ENCODE results near the gene P3R3URF.
A peak's percentile ranks its signal among the peaks of the same experiment; 100 is the strongest.

Gene P3R3URF

GRCh38 chr1:46169811-46170454 is 6.4 kb downstream of the P3R3URF start:
- Histone ChIP-seq H3K4me3 (ENCODE audit: insufficient read depth, low read length, poor library complexity, severe bottlenecking) (no peak overlapping the region), H3K4me2 (ENCODE audit: low read depth, low read length, poor library complexity, severe bottlenecking) (no peak overlapping the region), H3K9me3 (ENCODE audit: insufficient read depth, low read length) (no peaks in the 10 kb centered on the region), H3F3A (ENCODE audit: insufficient read depth) (no peaks in the 10 kb centered on the region), H3K27me3 (ENCODE audit: low read length) (no peaks in the 10 kb centered on the region), H3K79me2 (ENCODE audit: insufficient read depth, low read length) (no peaks in the 10 kb centered on the region), H3K9me2 (replicated peaks; ENCODE audit: insufficient read depth, low read length) (no peaks in the 10 kb centered on the region), H2AFZ (ENCODE audit: low read depth, low read length, severe bottlenecking) (no peak overlapping the region), H3K27ac (ENCODE audit: low read depth, low read length) (no peak overlapping the region), H3K9ac (ENCODE audit: low read length) (no peak overlapping the region), H3K36me3 (ENCODE audit: low read length) (no peaks in the 10 kb centered on the region), H4K20me1 (ENCODE audit: low read depth, low read length) (no peaks in the 10 kb centered on the region)
- TF ChIP-seq CTCF (IDR thresholded peaks at IDR 0.05; ENCODE audit: insufficient read depth, low read length, poor library complexity, severe bottlenecking): no peak
- TF ChIP-seq EZH2phosphoT487 (conservative IDR thresholded peaks at IDR 0.05; ENCODE audit: low read length): no peak

DNA sequence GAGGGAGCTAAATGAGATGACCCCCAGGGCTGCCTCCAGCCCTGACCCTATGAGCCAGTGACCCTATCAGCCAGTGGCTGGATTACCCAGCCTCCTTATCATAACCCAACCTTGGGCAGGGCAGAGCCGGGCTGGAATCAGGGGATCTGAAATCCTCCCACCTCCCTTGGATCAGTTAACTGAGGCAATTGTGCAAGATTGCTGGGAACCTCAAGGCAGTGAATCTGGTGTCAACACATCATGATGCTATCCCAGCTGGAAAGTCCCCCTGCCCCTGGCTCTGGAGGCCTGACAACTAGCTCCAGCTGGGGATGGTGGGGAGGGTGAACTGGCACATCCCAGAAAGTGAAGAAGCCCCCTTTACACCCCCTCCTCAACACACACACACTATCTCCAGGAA is 7.8 kb downstream of the P3R3URF start:
- Histone ChIP-seq H3K9me2 (replicated peaks; ENCODE audit: insufficient read depth, low read length) (no peaks in the 10 kb centered on the region), H3F3A (ENCODE audit: insufficient read depth) (no peaks in the 10 kb centered on the region), H3K79me2 (ENCODE audit: insufficient read depth, low read length) (no peaks in the 10 kb centered on the region), H4K20me1 (ENCODE audit: low read depth, low read length) (no peaks in the 10 kb centered on the region), H3K4me3 (ENCODE audit: insufficient read depth, low read length, poor library complexity, severe bottlenecking) (no peak overlapping the region), H3K4me2 (ENCODE audit: low read depth, low read length, poor library complexity, severe bottlenecking) (no peak overlapping the region), H3K9ac (ENCODE audit: low read length) (no peak overlapping the region), H3K9me3 (ENCODE audit: insufficient read depth, low read length) (no peaks in the 10 kb centered on the region), H2AFZ (ENCODE audit: low read depth, low read length, severe bottlenecking) (no peak overlapping the region), H3K36me3 (ENCODE audit: low read length) (no peaks in the 10 kb centered on the region), H3K27ac (ENCODE audit: low read depth, low read length) (no peak overlapping the region), H3K27me3 (ENCODE audit: low read length) (no peaks in the 10 kb centered on the region)
- TF ChIP-seq CTCF (IDR thresholded peaks at IDR 0.05; ENCODE audit: insufficient read depth, low read length, poor library complexity, severe bottlenecking) (no peak), EZH2phosphoT487 (conservative IDR thresholded peaks at IDR 0.05; ENCODE audit: low read length) (no peak)

DNA sequence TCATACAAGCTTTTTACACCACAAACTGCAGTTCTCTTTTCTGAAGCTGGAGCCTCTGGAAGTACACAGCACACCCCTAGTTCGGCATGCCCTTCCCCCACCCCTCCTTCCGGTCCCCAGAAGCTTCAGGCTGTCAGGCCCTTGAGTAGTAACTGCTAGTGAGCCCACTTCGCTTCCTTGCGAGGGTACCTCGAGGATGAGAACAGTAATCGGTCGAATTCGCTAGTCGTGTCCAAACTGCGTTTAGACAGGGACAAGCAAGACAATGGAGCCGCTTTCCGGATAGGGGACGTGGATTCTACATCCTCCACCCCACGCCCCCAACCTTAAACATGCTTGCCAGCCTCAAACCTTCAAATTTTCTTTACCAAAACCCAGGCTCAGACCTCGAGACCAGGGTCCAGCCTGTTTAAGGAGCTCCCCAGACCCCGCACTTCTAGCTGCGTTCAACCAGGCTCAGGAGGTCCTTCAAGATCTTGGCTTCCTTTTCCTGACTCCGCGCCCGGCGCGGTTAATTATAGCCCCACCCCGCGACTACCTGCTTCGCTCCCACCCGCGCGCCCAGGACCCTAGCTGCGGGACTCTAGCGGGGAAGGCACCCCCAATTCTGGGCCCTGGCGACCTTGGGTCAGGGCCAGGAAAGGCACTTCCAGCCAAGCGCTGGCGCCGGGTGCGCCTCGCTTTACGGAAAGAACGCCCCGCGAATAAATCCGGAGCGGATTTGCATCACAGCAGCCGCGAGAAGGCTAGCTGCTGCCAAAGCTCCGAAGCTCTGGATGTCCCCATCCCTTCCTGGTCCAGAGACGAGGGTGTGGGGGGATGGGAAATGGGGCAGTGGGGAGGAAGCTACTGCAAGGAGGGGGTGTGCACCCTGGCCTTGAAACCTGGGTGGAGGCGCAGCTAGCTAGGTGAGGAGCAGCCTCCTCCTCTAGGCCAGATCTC is 9.5 kb downstream of the P3R3URF start:
- Histone ChIP-seq H3K9ac (ENCODE audit: low read length) (no peak overlapping the region), H3K27ac (ENCODE audit: low read depth, low read length) (no peak overlapping the region), H3K79me2 (ENCODE audit: insufficient read depth, low read length) (no peaks in the 10 kb centered on the region), H2AFZ (ENCODE audit: low read depth, low read length, severe bottlenecking) (no peak overlapping the region), H3K36me3 (ENCODE audit: low read length) (no peaks in the 10 kb centered on the region), H3K4me2 (ENCODE audit: low read depth, low read length, poor library complexity, severe bottlenecking) (peak overlapping the region; percentile 2), H4K20me1 (ENCODE audit: low read depth, low read length) (no peaks in the 10 kb centered on the region), H3K9me2 (replicated peaks; ENCODE audit: insufficient read depth, low read length) (no peaks in the 10 kb centered on the region), H3F3A (ENCODE audit: insufficient read depth) (no peaks in the 10 kb centered on the region), H3K27me3 (ENCODE audit: low read length) (no peaks in the 10 kb centered on the region), H3K4me3 (ENCODE audit: insufficient read depth, low read length, poor library complexity, severe bottlenecking) (no peak overlapping the region), H3K9me3 (ENCODE audit: insufficient read depth, low read length) (no peaks in the 10 kb centered on the region)
- TF ChIP-seq CTCF (IDR thresholded peaks at IDR 0.05; ENCODE audit: insufficient read depth, low read length, poor library complexity, severe bottlenecking): no peak
- TF ChIP-seq EZH2phosphoT487 (conservative IDR thresholded peaks at IDR 0.05; ENCODE audit: low read length): no peak
